ENCODE data around the gene LRRC51.
A peak's percentile ranks its signal among the peaks of the same experiment; 100 is the strongest.

The LRRC51 gene

GRCh38 chr11:72070491-72070890, 10.2 kb upstream of the LRRC51 start:
- DNase-seq (ENCODE audit: low spot score) = no peak

- DNase-seq (ENCODE audit: low spot score) = no peak
These were observed 8.3 kb upstream of the LRRC51 start for GRCh38 chr11:72072348-72072747.

GRCh38 chr11:72075109-72075508, 5.5 kb upstream of the LRRC51 start:
- DNase-seq (ENCODE audit: low spot score) = no peak

GRCh38 chr11:72075756-72076155, 4.9 kb upstream of the LRRC51 start:
- no peak for DNase-seq (ENCODE audit: low spot score)

GRCh38 chr11:72078477-72078876, 2.2 kb upstream of the LRRC51 start:
- no peak for DNase-seq (ENCODE audit: low spot score)

GRCh38 chr11:72079819-72080325, 778 bp upstream of the LRRC51 start:
- peak; percentile 52 for DNase-seq (ENCODE audit: low spot score)

- DNase-seq (ENCODE audit: low spot score) = no peak
These were observed 564 bp downstream of the LRRC51 start for GRCh38 chr11:72081184-72081644.

- no peak for DNase-seq (ENCODE audit: low spot score)
These were observed 1.3 kb downstream of the LRRC51 start for GRCh38 chr11:72081821-72082453.

- DNase-seq (ENCODE audit: low spot score) = no peak
These were observed 2.8 kb downstream of the LRRC51 start for GRCh38 chr11:72083414-72083813.

- no peak for DNase-seq (ENCODE audit: low spot score)
These were observed 3.4 kb downstream of the LRRC51 start for GRCh38 chr11:72084076-72084475.

GRCh38 chr11:72084965-72085364, 4.3 kb downstream of the LRRC51 start:
- no peak for DNase-seq (ENCODE audit: low spot score)

GRCh38 chr11:72085621-72086351, 5.1 kb downstream of the LRRC51 start:
- DNase-seq (ENCODE audit: low spot score) = no peak

GRCh38 chr11:72088076-72088808, 7.6 kb downstream of the LRRC51 start:
- no peak for DNase-seq (ENCODE audit: low spot score)

- peak; percentile 66 for DNase-seq (ENCODE audit: low spot score)
These were observed 10.6 kb downstream of the LRRC51 start for GRCh38 chr11:72091292-72091691.

- DNase-seq (ENCODE audit: low spot score) = no peak
These were observed 18.1 kb downstream of the LRRC51 start for GRCh38 chr11:72098741-72099140.

- DNase-seq (ENCODE audit: low spot score) = no peak
These were observed 19.4 kb downstream of the LRRC51 start for GRCh38 chr11:72100009-72100408.

GRCh38 chr11:72100462-72100861, 19.8 kb downstream of the LRRC51 start:
- DNase-seq (ENCODE audit: low spot score) = no peak

- no peak for DNase-seq (ENCODE audit: low spot score)
These were observed 21.5 kb downstream of the LRRC51 start for GRCh38 chr11:72102162-72102561.

- DNase-seq (ENCODE audit: low spot score) = no peak
These were observed 21.9 kb downstream of the LRRC51 start for GRCh38 chr11:72102631-72102945.

- DNase-seq (ENCODE audit: low spot score) = peak; percentile 88
These were observed 22.5 kb downstream of the LRRC51 start, which contains the start of gene LAMTOR1 for GRCh38 chr11:72102946-72103753. LAMTOR1 (minus strand) TSS chr11:72103297; CDS start chr11:72103224, 73 bp downstream.

- DNase-seq (ENCODE audit: low spot score) = no peak
These were observed 23.1 kb downstream of the LRRC51 start for GRCh38 chr11:72103754-72104167.

- DNase-seq (ENCODE audit: low spot score) = no peak
These were observed 25.2 kb downstream of the LRRC51 start, which contains the start of gene TOMT for GRCh38 chr11:72105888-72106287. TOMT (plus strand) TSS chr11:72105924; CDS start chr11:72105952, 28 bp downstream.
